NT2/D1 (cell line): Measurements from ENCODE around the gene NOCT.

ENCODE experiments used
- DNase-seq: peaks from one replicate; pipeline ENCODE4 v3.0.0-alpha.2; 2011; ENCODE audit warnings: low read depth, low spot score
- H3K27me3 ChIP-seq: 2 replicates; pipeline ENCODE4 v1.6.0; 2011; ENCODE audit warnings: mild to moderate bottlenecking; ENCODE audit not compliant: insufficient read length, insufficient read depth
- H3K36me3 ChIP-seq: 2 replicates; pipeline ENCODE4 v1.6.1; 2011; ENCODE audit warnings: mild to moderate bottlenecking, low read length, mixed read lengths; ENCODE audit not compliant: insufficient read depth, insufficient read length
- H3K4me1 ChIP-seq: 2 replicates; pipeline ENCODE4 v1.5.1; 2011; ENCODE audit not compliant: insufficient read depth, insufficient read length
- H3K4me3 ChIP-seq: 2 replicates; pipeline ENCODE4 v1.5.1; 2011; ENCODE audit warnings: low read depth; ENCODE audit not compliant: insufficient read length
- H3K9ac ChIP-seq: 2 replicates; pipeline ENCODE4 v1.6.0; 2011; ENCODE audit warnings: low read depth; ENCODE audit not compliant: insufficient read length
- H3K9me3 ChIP-seq: 2 replicates; pipeline ENCODE4 v1.5.1; 2011; ENCODE audit warnings: mild to moderate bottlenecking, low read length; ENCODE audit not compliant: insufficient read depth
- SUZ12 ChIP-seq: IDR thresholded peaks from 2 replicates; pipeline ENCODE4 v1.6.1; 2011; ENCODE audit not compliant: insufficient read length, insufficient read depth; ENCODE audit errors: extremely low read depth
- YY1 ChIP-seq: IDR thresholded peaks from 2 replicates; pipeline ENCODE4 v1.6.1; 2011; ENCODE audit not compliant: insufficient read length, insufficient read depth
- ZNF274 ChIP-seq: IDR thresholded peaks from 2 replicates; pipeline ENCODE4 v1.6.1; 2011; ENCODE audit warnings: mild to moderate bottlenecking, low read depth, low read length

Gene NOCT, protein sequence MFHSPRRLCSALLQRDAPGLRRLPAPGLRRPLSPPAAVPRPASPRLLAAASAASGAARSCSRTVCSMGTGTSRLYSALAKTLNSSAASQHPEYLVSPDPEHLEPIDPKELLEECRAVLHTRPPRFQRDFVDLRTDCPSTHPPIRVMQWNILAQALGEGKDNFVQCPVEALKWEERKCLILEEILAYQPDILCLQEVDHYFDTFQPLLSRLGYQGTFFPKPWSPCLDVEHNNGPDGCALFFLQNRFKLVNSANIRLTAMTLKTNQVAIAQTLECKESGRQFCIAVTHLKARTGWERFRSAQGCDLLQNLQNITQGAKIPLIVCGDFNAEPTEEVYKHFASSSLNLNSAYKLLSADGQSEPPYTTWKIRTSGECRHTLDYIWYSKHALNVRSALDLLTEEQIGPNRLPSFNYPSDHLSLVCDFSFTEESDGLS

GRCh38 chr4:139015269-139015947 is at the start of gene NOCT:
NOCT (plus strand) TSS chr4:139015781; CDS start chr4:139015982, 201 bp downstream.
- Histone ChIP-seq H3K4me3 (peak within 1 kb of the TSS; percentile 86), H3K36me3 (peaks cover 19% of the 10 kb centered on the region), H3K4me1 (peaks cover 2% of the 10 kb centered on the region), H3K9ac (peak within 1 kb of the TSS; percentile 90), H3K9me3 (no peaks in the 10 kb centered on the region), H3K27me3 (no peaks in the 10 kb centered on the region)
- TF ChIP-seq ZNF274 (no peak), YY1 (no peak), SUZ12 (no peak)
- DNase-seq: peak; percentile 60

- TF ChIP-seq ZNF274: no peak
- no peak for TF ChIP-seq SUZ12
- no peak for TF ChIP-seq YY1
- Histone ChIP-seq H3K4me1 (no peaks in the 10 kb centered on the region), H3K36me3 (no peaks in the 10 kb centered on the region), H3K4me3 (no peak overlapping the region), H3K9ac (no peak overlapping the region), H3K27me3 (peaks cover 8% of the 10 kb centered on the region), H3K9me3 (no peaks in the 10 kb centered on the region)
- no peak for DNase-seq
Measured at GRCh38 chr4:138967313-138967712, 48.3 kb upstream of the NOCT start.

GRCh38 chr4:138972956-138973801 is 42.4 kb upstream of the NOCT start:
- Histone ChIP-seq H3K27me3 (peaks cover 8% of the 10 kb centered on the region), H3K36me3 (no peaks in the 10 kb centered on the region), H3K9ac (peak overlapping the region; percentile 24), H3K9me3 (no peaks in the 10 kb centered on the region), H3K4me3 (no peak overlapping the region), H3K4me1 (peaks cover 2% of the 10 kb centered on the region)
- no peak for DNase-seq
- no peak for TF ChIP-seq ZNF274
- no peak for TF ChIP-seq SUZ12
- TF ChIP-seq YY1: no peak

- TF ChIP-seq YY1 (no peak), SUZ12 (no peak), ZNF274 (no peak)
- H3K36me3 ChIP-seq: no peaks in the 10 kb centered on the region
- H3K4me1 ChIP-seq: peaks cover 2% of the 10 kb centered on the region
- DNase-seq: peak; percentile 13
- H3K4me3 ChIP-seq: no peak overlapping the region
- no peak overlapping the region for H3K9ac ChIP-seq
- no peaks in the 10 kb centered on the region for H3K9me3 ChIP-seq
- peaks cover 8% of the 10 kb centered on the region for H3K27me3 ChIP-seq
Measured at GRCh38 chr4:138975225-138975624, 40.4 kb upstream of the NOCT start.

- Histone ChIP-seq H3K9me3 (no peaks in the 10 kb centered on the region), H3K27me3 (peaks cover 5% of the 10 kb centered on the region), H3K4me1 (peaks cover 2% of the 10 kb centered on the region), H3K36me3 (no peaks in the 10 kb centered on the region), H3K9ac (no peak overlapping the region), H3K4me3 (no peak overlapping the region)
- DNase-seq: no peak
- TF ChIP-seq YY1 (no peak), SUZ12 (no peak), ZNF274 (no peak)
Measured at GRCh38 chr4:138976526-138976925, 39.1 kb upstream of the NOCT start.

DNA sequence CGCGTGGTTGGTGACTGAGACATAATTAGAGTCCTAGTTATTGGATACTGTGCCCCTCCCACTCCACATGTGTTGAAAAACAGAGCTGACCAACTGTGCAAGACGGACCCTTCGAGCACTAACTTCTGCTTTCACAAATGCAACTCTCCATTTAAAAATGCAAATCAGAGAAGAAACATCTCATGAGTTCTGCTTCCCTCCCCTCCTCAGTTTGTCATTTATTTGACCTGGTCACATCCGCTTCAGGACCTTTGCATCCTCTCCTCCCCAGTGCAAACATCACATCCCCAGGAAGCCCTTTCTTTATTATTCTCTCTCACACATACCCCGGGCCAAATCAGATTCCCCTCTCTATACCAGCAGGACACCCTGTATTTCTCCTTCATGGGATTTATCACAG is 38.1 kb upstream of the NOCT start:
- Histone ChIP-seq H3K36me3 (no peaks in the 10 kb centered on the region), H3K9me3 (no peaks in the 10 kb centered on the region), H3K4me3 (no peak overlapping the region), H3K27me3 (no peaks in the 10 kb centered on the region), H3K9ac (no peak overlapping the region), H3K4me1 (peaks cover 2% of the 10 kb centered on the region)
- no peak for DNase-seq
- TF ChIP-seq YY1: no peak
- no peak for TF ChIP-seq ZNF274
